Activated CD4-positive, alpha-beta T cell treated with anti-CD3 and anti-CD28 coated beads, Interleukin-2, amount 50 U/mL, for 4 hours (primary cell): ENCODE measurements around the gene KIF16B.
"Not testable (repeated sequence)": the region's sequence is repeated elsewhere in the genome, so short reads cannot be mapped to it uniquely, and the experiment has no call there.

Experiments used
- DNase-seq, 2 experiments: peaks; one replicate each; pipeline ENCODE4 v3.0.0-alpha.2; 2020

Gene KIF16B

DNA sequence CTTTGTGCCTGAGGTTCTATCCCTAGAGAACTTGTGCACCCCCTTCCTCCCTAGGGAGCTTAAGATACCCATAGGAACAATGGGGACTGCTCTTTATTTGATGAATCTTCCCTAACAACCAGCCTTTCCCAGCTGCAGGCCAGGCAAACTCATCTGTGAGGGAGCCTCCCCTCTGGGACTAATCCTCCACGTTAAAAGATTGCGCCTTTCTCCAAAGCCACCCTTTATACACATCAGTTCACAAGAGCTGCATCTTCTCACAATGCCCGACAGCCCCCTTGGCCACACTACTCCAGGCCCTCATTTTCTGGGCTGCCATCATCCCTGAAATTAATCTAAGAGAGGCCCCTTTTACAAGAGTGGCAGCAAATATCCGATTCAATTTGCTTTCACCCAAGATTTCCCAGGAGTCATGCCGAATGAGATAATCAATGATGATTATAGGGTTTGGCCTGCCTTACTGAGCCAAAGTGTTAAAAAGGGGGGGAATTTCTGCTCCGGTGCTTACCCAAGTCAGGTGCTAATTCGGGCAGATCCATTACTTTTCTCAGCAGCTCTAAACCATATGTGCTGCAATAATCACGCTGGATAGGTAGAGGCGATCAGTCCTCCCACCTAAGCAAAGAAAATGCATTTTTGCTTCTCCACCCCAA lies 336.5 kb downstream of the KIF16B start:
- no peak for DNase-seq

GRCh38 chr20:16230402-16230801 lies 342.8 kb downstream of the KIF16B start:
- no peak for DNase-seq

DNA sequence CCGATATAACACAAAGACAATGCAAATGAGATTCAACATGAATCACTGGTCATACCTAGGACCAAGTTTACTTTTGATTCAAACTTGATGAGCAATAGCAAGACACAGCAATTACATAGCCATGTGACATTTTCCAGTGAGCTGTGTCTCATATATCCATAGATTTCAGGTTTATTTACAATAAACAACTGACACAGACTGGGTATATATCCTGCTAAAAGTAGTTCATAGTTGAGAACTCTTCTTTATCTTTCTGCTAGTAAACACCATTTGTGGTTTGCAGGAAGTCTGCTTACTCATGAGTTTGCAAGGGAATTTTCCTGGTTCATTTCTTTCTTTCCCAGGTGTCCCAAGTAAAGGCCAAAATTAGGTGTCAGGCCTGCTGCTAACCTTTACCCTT lies 343.4 kb downstream of the KIF16B start:
- DNase-seq, result no peak

DNA sequence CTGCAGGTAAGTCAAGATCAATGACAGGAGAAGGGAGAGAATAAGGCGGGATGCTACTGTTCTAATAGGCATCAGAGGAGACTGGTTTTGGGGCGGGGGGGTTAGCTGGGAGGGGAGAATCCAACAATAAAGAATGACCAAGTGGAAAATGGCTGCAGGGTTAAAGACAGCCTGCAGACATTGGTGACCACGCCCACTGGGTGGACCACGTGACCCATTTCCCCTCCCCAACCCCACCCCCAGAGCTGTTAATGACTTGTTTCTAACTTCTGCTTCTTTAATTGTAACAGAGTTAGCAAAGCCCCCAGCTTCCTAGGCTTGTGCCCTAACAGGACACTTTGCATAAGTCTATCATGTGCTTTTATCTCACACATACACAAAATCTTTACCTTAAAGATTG lies 344.5 kb downstream of the KIF16B start:
- no peak for DNase-seq

GRCh38 chr20:16226961-16227360 lies 346.3 kb downstream of the KIF16B start:
- not testable (repeated sequence) for DNase-seq

DNA sequence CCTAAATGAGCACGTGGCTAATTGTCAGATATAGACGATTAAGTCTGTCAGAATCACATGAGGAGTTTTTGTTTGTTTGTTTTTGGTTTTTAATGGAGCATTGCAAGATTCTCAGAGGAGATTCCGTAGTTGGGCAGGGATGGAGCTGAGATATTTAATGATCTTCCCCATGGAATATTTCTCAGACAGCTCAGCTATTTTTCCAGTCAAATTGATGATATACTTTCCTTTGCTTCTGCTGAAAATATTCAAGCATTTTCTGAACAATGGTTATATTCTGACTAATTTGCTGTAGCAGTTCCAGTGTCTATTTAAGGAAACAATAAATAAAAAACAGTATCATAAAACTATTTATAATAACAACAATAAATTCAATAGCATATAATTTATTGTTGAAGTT lies 348.4 kb downstream of the KIF16B start:
- no peak for DNase-seq

GRCh38 chr20:16222859-16223411 lies 350.3 kb downstream of the KIF16B start:
- DNase-seq, result no peak
